Fibroblast of lung (primary cell): ENCODE data around the gene MYO6. TPM values are rescaled to one million over a fixed set of nuclear protein-coding genes. Genes with fewer than 3 reads are reported as not detected.

Experiments used
- DNase-seq, 2 donors: peaks; one replicate each; pipeline versions ENCODE4 v3.0.0 to v3.0.0-alpha.2; 2010; ENCODE audit warnings: low read depth in 2 of 2
- H2AFZ ChIP-seq: 2 replicates; pipeline ENCODE4 v1.5.1; 2012; ENCODE audit warnings: low read length, control low read depth, inconsistent platforms
- H3K27ac ChIP-seq: 2 replicates; pipeline ENCODE4 v1.5.1; 2011; ENCODE audit warnings: low read length, control low read depth; ENCODE audit not compliant: insufficient read depth
- H3K27me3 ChIP-seq: 2 replicates; pipeline ENCODE4 v1.5.1; 2011; ENCODE audit warnings: mild to moderate bottlenecking, low read length; ENCODE audit not compliant: control insufficient read depth, insufficient read depth
- H3K36me3 ChIP-seq: 2 replicates; pipeline ENCODE4 v1.5.1; 2011; ENCODE audit warnings: low read length; ENCODE audit not compliant: control insufficient read depth, insufficient read depth
- H3K4me1 ChIP-seq: 2 replicates; pipeline ENCODE4 v1.5.1; 2011; ENCODE audit warnings: low read length; ENCODE audit not compliant: control insufficient read depth, insufficient read depth; ENCODE audit errors: extremely low read depth
- H3K4me2 ChIP-seq: 2 replicates; pipeline ENCODE4 v1.5.1; 2011; ENCODE audit warnings: low read length, control low read depth; ENCODE audit not compliant: insufficient read depth; ENCODE audit errors: extremely low read depth
- H3K4me3 ChIP-seq, 4 experiments: fragments of 200-600 bp in 1 of 4; sonication (generic) in 1 of 4; replicated peaks in 1 of 4; 2 replicates each; pipeline ENCODE4 v1.5.1; 2011 to 2016; ENCODE audit warnings: low read length in 4 of 4, low read depth in 3 of 4, mild to moderate bottlenecking in 3 of 4, control low read depth in 2 of 4, inconsistent platforms in 1 of 4, mixed read lengths in 1 of 4; ENCODE audit not compliant: insufficient read depth in 1 of 4; ENCODE audit errors: control extremely low read depth in 1 of 4
- H3K79me2 ChIP-seq: 2 replicates; pipeline ENCODE4 v1.5.1; 2012; ENCODE audit warnings: mild to moderate bottlenecking, low read length, inconsistent platforms; ENCODE audit not compliant: control insufficient read depth, insufficient read depth
- H3K9ac ChIP-seq: 2 replicates; pipeline ENCODE4 v1.5.1; 2011; ENCODE audit warnings: mild to moderate bottlenecking, low read length, control low read depth; ENCODE audit not compliant: insufficient read depth
- H3K9me3 ChIP-seq: 2 replicates; pipeline ENCODE4 v1.5.1; 2012; ENCODE audit warnings: low read depth, low read length; ENCODE audit not compliant: control insufficient read depth, insufficient read depth
- H4K20me1 ChIP-seq: 2 replicates; pipeline ENCODE4 v1.5.1; 2011; ENCODE audit warnings: low read length; ENCODE audit not compliant: control insufficient read depth, insufficient read depth; ENCODE audit errors: extremely low read depth
- CTCF ChIP-seq, 2 donors: IDR thresholded peaks in 1 of 2; conservative IDR thresholded peaks in 1 of 2; 1 replicate in 1 of 2; 2 replicates in 1 of 2; pipeline ENCODE4 v1.5.1; 2011 to 2012; ENCODE audit warnings: low read length in 2 of 2, control low read depth in 1 of 2, inconsistent platforms in 1 of 2, low read depth in 1 of 2, mild to moderate bottlenecking in 1 of 2
- EZH2 ChIP-seq: IDR thresholded peaks from 2 replicates; pipeline ENCODE4 v1.5.1; 2012; ENCODE audit warnings: low read length, control low read depth, mild to moderate bottlenecking; ENCODE audit errors: missing control alignments
- polyA plus RNA-seq, 2 donors: library from polyadenylated mRNA; depleted of rRNA in 1 of 2; stranded (reverse) in 1 of 2; unstranded in 1 of 2; fragments of >200 nt; gene quantifications; 2 replicates each; pipeline ENCODE4 v1.2.1, GENCODE V29; 2011 to 2012; ENCODE audit warnings: missing spikeins in 1 of 2
- total RNA-seq: library from RNA; depleted of rRNA; stranded (reverse); fragments of >200 nt; gene quantifications from 2 replicates; pipeline ENCODE4 v1.2.1, GENCODE V29; 2014

The MYO6 gene
- total and polyA plus RNA-seq, 2 donors (not counting 1 experiment from before 2014, with no cell fraction given): 16.9 to 24.9 TPM

GRCh38 chr6:75922226-75922625 lies 173.2 kb downstream of the MYO6 start:
- H4K20me1 ChIP-seq: no peaks in the 10 kb centered on the region

GRCh38 chr6:75926293-75927168 lies 177.5 kb downstream of the MYO6 start:
- DNase-seq: no peak
- Histone ChIP-seq H4K20me1 (no peaks in the 10 kb centered on the region), H3K4me2 (no peak overlapping the region), H3K9me3 (no peaks in the 10 kb centered on the region), H3K36me3 (no peaks in the 10 kb centered on the region), H2AFZ (no peak overlapping the region), H3K79me2 (no peaks in the 10 kb centered on the region), H3K9ac (no peak overlapping the region), H3K4me3 (no peak overlapping the region), H3K27ac (no peak overlapping the region), H3K27me3 (no peaks in the 10 kb centered on the region), H3K4me1 (peaks cover 2% of the 10 kb centered on the region)
- TF ChIP-seq CTCF (conservative IDR thresholded peaks at IDR 0.05 in 1 of 2, IDR thresholded peaks at IDR 0.05 in 1 of 2; ENCODE audit: low read depth in 1 of 2, low read length in 2 of 2) (no peak), EZH2 (no peak)

More at GRCh38 chr6:75922226-75922625, 173.2 kb downstream of the MYO6 start:
- Histone ChIP-seq H3K79me2 (no peaks in the 10 kb centered on the region), H3K9ac (no peak overlapping the region), H3K27ac (no peak overlapping the region), H3K36me3 (no peaks in the 10 kb centered on the region), H3K4me3 (no peak overlapping the region), H3K27me3 (no peaks in the 10 kb centered on the region), H2AFZ (no peak overlapping the region), H3K9me3 (no peaks in the 10 kb centered on the region), H3K4me1 (no peaks in the 10 kb centered on the region), H3K4me2 (no peak overlapping the region)
- peak; percentile 12 to 19 for DNase-seq
- TF ChIP-seq EZH2: no peak
- no peak for TF ChIP-seq CTCF (conservative IDR thresholded peaks at IDR 0.05 in 1 of 2, IDR thresholded peaks at IDR 0.05 in 1 of 2; ENCODE audit: low read depth in 1 of 2, low read length in 2 of 2)

- peak; percentile 7 to 49 for DNase-seq
Measured at GRCh38 chr6:75931011-75931680, 182.1 kb downstream of the MYO6 start.

More at GRCh38 chr6:75931011-75931680, 182.1 kb downstream of the MYO6 start:
- H4K20me1 ChIP-seq: no peaks in the 10 kb centered on the region
- no peak overlapping the region for H3K9ac ChIP-seq
- H3K4me3 ChIP-seq: no peak overlapping the region
- H3K79me2 ChIP-seq: no peaks in the 10 kb centered on the region
- no peaks in the 10 kb centered on the region for H3K27me3 ChIP-seq
- H3K4me1 ChIP-seq: peaks cover 4% of the 10 kb centered on the region
- no peaks in the 10 kb centered on the region for H3K9me3 ChIP-seq
- TF ChIP-seq EZH2 (no peak), CTCF (conservative IDR thresholded peaks at IDR 0.05 in 1 of 2, IDR thresholded peaks at IDR 0.05 in 1 of 2; ENCODE audit: low read depth in 1 of 2, low read length in 2 of 2) (no peak)
- H3K27ac ChIP-seq: no peak overlapping the region
- no peaks in the 10 kb centered on the region for H3K36me3 ChIP-seq
- peak overlapping the region; percentile 3 for H2AFZ ChIP-seq
- H3K4me2 ChIP-seq: no peak overlapping the region
